ENCODE results near the gene UBR4. TPM values are rescaled to one million over a fixed set of nuclear protein-coding genes. Genes with fewer than 3 reads are reported as not detected.

Gene UBR4
- total RNA-seq, 1 donor from 2014 or later, result 108 TPM

GRCh38 chr1:19073311-19074186 is 136.5 kb downstream of the UBR4 start:
- Mint-ChIP-seq H3K27me3 (no peaks in the 10 kb centered on the region), H3K4me3 (no peak overlapping the region), H3K9me3 (no peaks in the 10 kb centered on the region), H3K27ac (no peak overlapping the region), H3K36me3 (peaks cover 19% of the 10 kb centered on the region), H3K4me1 (ENCODE audit: unreplicated experiment) (no peaks in the 10 kb centered on the region)
- no peak for DNase-seq (ENCODE audit: extremely low spot score, unreplicated experiment)
- TF ChIP-seq CTCF (conservative IDR thresholded peaks at IDR 0.05), result no peak

- Mint-ChIP-seq H3K4me1 (ENCODE audit: unreplicated experiment) (no peaks in the 10 kb centered on the region), H3K27me3 (no peaks in the 10 kb centered on the region), H3K27ac (no peak overlapping the region), H3K9me3 (no peaks in the 10 kb centered on the region), H3K4me3 (no peak overlapping the region), H3K36me3 (peaks cover 12% of the 10 kb centered on the region)
- DNase-seq (ENCODE audit: extremely low spot score, unreplicated experiment), result no peak
- no peak for TF ChIP-seq CTCF (conservative IDR thresholded peaks at IDR 0.05)
Observed at GRCh38 chr1:19072285-19072981, 137.6 kb downstream of the UBR4 start.

- H3K27ac Mint-ChIP-seq, result no peak overlapping the region
- DNase-seq (ENCODE audit: extremely low spot score, unreplicated experiment), result no peak
- no peaks in the 10 kb centered on the region for H3K27me3 Mint-ChIP-seq
- peaks cover 12% of the 10 kb centered on the region for H3K36me3 Mint-ChIP-seq
- H3K4me1 Mint-ChIP-seq (ENCODE audit: unreplicated experiment), result no peaks in the 10 kb centered on the region
- H3K9me3 Mint-ChIP-seq, result no peaks in the 10 kb centered on the region
- TF ChIP-seq CTCF (conservative IDR thresholded peaks at IDR 0.05), result no peak
- H3K4me3 Mint-ChIP-seq, result no peak overlapping the region
Observed at GRCh38 chr1:19071674-19072281, 138.3 kb downstream of the UBR4 start.

GRCh38 chr1:19070891-19071621 is 139.0 kb downstream of the UBR4 start:
- Mint-ChIP-seq H3K4me1 (ENCODE audit: unreplicated experiment) (no peaks in the 10 kb centered on the region), H3K27me3 (no peaks in the 10 kb centered on the region), H3K9me3 (no peaks in the 10 kb centered on the region), H3K4me3 (peak overlapping the region; percentile 41), H3K36me3 (peaks cover 12% of the 10 kb centered on the region), H3K27ac (no peak overlapping the region)
- DNase-seq (ENCODE audit: extremely low spot score, unreplicated experiment), result no peak
- no peak for TF ChIP-seq CTCF (conservative IDR thresholded peaks at IDR 0.05)

GRCh38 chr1:19070197-19070651 is 139.8 kb downstream of the UBR4 start:
- Mint-ChIP-seq H3K9me3 (no peaks in the 10 kb centered on the region), H3K4me3 (no peak overlapping the region), H3K27ac (peak overlapping the region; percentile 46), H3K36me3 (peaks cover 12% of the 10 kb centered on the region), H3K4me1 (ENCODE audit: unreplicated experiment) (no peaks in the 10 kb centered on the region), H3K27me3 (no peaks in the 10 kb centered on the region)
- no peak for DNase-seq (ENCODE audit: extremely low spot score, unreplicated experiment)
- TF ChIP-seq CTCF (conservative IDR thresholded peaks at IDR 0.05), result no peak

Data from type B pancreatic cell (in vitro differentiated cells).